Measurements from ENCODE around the gene PRDX2. TPM values are rescaled to one million over a fixed set of nuclear protein-coding genes. Genes with fewer than 3 reads are reported as not detected.
A peak's percentile ranks its signal among the peaks of the same experiment; 100 is the strongest.

Gene PRDX2
- total RNA-seq, 1 experiment from 2014 or later: 271 TPM

DNA sequence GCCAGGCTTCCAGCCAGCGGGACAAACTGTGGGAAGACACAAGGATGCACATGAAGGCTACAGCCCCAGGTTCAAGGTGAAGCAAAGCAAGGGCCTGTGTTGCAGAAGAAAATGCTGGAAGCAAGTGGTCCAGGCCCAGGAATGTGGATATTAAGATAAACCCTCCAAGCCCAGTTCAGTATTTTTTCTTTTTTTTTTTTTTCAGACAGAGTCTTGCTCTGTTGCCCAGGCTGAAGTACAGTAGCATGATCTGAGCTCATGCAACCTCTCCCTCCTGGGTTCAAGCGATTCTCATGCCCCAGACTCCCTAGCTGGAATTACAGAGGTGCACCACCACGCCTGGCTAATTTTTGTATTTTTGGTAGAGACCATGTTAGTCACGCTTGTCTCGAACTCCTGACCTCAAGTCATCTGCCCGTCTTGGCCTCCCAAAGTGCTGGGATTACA, 4.4 kb downstream of the PRDX2 start:
- Histone ChIP-seq H2AFZ (no peak overlapping the region), H3K27me3 (ENCODE audit: insufficient read depth, low read depth) (no peaks in the 10 kb centered on the region), H3K9me3 (ENCODE audit: insufficient read depth, low read depth) (no peaks in the 10 kb centered on the region), H3K36me3 (ENCODE audit: low read depth) (peaks cover 7% of the 10 kb centered on the region; the same call in 1 of the 2 replicates), H3F3A (ENCODE audit: insufficient read depth, low read depth) (peaks cover 73% of the 10 kb centered on the region), H3K9me2 (ENCODE audit: insufficient read depth) (no peaks in the 10 kb centered on the region), H3K79me2 (ENCODE audit: low read depth) (peaks cover 46% of the 10 kb centered on the region), H4K20me1 (ENCODE audit: insufficient read depth) (peaks cover 15% of the 10 kb centered on the region), H3K27ac (no peak overlapping the region), H3K4me1 (replicated peaks; ENCODE audit: insufficient read depth) (peaks cover 34% of the 10 kb centered on the region), H3K4me3 (no peak overlapping the region), H3K4me2 (no peak overlapping the region)
- no TSS peak for BruUV-seq (replicated peaks)
- intact Hi-C loops (cut with micrococcal nuclease; ENCODE audit: unreplicated experiment): loop anchor here (2.0 kb wide), 2 partner anchors 30 to 50 kb away; no protein-coding TSS in a partner anchor
- TF ChIP-seq, protein P1, sequence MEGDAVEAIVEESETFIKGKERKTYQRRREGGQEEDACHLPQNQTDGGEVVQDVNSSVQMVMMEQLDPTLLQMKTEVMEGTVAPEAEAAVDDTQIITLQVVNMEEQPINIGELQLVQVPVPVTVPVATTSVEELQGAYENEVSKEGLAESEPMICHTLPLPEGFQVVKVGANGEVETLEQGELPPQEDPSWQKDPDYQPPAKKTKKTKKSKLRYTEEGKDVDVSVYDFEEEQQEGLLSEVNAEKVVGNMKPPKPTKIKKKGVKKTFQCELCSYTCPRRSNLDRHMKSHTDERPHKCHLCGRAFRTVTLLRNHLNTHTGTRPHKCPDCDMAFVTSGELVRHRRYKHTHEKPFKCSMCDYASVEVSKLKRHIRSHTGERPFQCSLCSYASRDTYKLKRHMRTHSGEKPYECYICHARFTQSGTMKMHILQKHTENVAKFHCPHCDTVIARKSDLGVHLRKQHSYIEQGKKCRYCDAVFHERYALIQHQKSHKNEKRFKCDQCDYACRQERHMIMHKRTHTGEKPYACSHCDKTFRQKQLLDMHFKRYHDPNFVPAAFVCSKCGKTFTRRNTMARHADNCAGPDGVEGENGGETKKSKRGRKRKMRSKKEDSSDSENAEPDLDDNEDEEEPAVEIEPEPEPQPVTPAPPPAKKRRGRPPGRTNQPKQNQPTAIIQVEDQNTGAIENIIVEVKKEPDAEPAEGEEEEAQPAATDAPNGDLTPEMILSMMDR (conservative IDR thresholded peaks at IDR 0.05): no peak
- no peak for TF ChIP-seq EZH2 (IDR thresholded peaks at IDR 0.05; ENCODE audit: low read depth)
- DNase-seq: no peak
- ChIA-PET CTCF (interaction anchor here (0.7 kb wide), 1 partner anchor 44 kb away, joined by 9 read pairs; no protein-coding TSS in a partner anchor), POLR2A (ENCODE audit: unreplicated experiment) (no interaction called here)

DNA sequence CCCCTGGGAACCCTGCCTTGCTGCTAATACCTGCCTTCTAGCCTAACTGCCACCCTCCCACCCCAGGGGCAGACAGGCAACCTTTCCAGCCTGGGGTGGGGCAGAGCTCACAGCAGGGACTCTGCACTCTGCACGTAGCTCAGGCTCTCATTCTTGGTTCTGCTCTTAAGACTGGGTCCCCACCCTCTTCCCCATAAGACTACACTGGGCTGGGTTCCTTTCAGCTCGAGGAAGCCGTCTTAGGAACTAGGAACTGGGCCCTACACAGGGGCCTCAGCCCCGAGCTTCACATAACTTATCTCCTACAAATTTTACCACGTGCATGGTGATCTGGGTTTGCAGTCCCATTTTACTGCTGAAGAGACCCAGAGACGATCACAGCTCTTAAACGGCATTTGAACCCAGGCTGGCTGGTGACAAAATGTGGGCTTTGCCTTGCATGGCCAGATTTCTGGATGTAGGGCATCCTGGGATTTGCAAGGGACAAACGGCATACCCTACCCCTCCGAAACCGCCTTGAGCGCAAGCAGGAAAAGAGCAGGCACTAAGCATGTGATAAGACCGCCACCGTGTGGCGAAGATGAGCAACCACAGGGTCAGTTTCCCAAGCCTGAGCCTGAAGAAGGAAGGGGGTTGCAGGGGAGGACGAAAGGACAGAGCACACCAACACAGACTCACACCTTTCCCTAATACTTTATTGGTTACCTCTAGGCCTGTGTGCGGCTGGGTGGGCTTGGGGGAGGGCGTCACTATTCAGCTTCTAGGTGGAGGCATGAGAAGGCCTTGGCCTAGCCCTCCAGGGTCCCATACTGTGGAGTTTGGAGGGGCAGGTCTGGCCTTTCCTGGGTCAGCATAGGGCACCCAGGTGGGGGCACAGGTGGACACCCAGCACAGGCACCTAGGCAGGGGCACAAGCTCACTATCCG, 5.2 kb downstream of the PRDX2 start:
- H3F3A ChIP-seq (ENCODE audit: insufficient read depth, low read depth): peaks cover 78% of the 10 kb centered on the region
- no TSS peak for BruUV-seq (replicated peaks)
- no peak overlapping the region for H2AFZ ChIP-seq
- ChIA-PET POLR2A (ENCODE audit: unreplicated experiment) (interaction anchor here (0.6 to 1.1 kb wide), 4 partner anchors 22 to 656 kb away, joined by 3 to 8 read pairs (median 4); partner anchors contain the start of gene ZNF20), CTCF (interaction anchor here (0.5 to 1.8 kb wide), 11 partner anchors 19 to 102 kb away, joined by 3 to 16 read pairs (median 4); no protein-coding TSS in a partner anchor)
- peaks cover 22% of the 10 kb centered on the region for H4K20me1 ChIP-seq (ENCODE audit: insufficient read depth)
- peaks cover 51% of the 10 kb centered on the region for H3K79me2 ChIP-seq (ENCODE audit: low read depth)
- intact Hi-C loops (cut with micrococcal nuclease; ENCODE audit: unreplicated experiment): loop anchor here (1.0 to 2.0 kb wide), 4 partner anchors 19 to 50 kb away; no protein-coding TSS in a partner anchor
- TF ChIP-seq, protein P1 (conservative IDR thresholded peaks at IDR 0.05): peak; percentile 98
- no peak for TF ChIP-seq EZH2 (IDR thresholded peaks at IDR 0.05; ENCODE audit: low read depth)
- no peaks in the 10 kb centered on the region for H3K9me3 ChIP-seq (ENCODE audit: insufficient read depth, low read depth)
- H3K27ac ChIP-seq: peak overlapping the region; percentile 31
- peak overlapping the region; percentile 33; the same call in 1 of the 2 replicates for H3K4me3 ChIP-seq
- peaks cover 7% of the 10 kb centered on the region; the same call in 1 of the 2 replicates for H3K36me3 ChIP-seq (ENCODE audit: low read depth)
- no peaks in the 10 kb centered on the region for H3K27me3 ChIP-seq (ENCODE audit: insufficient read depth, low read depth)
- peak; percentile 69 to 76 for DNase-seq
- H3K9me2 ChIP-seq (ENCODE audit: insufficient read depth): no peaks in the 10 kb centered on the region
- H3K4me1 ChIP-seq (replicated peaks; ENCODE audit: insufficient read depth): peaks cover 33% of the 10 kb centered on the region
- H3K4me2 ChIP-seq: peak overlapping the region; percentile 71

DNA sequence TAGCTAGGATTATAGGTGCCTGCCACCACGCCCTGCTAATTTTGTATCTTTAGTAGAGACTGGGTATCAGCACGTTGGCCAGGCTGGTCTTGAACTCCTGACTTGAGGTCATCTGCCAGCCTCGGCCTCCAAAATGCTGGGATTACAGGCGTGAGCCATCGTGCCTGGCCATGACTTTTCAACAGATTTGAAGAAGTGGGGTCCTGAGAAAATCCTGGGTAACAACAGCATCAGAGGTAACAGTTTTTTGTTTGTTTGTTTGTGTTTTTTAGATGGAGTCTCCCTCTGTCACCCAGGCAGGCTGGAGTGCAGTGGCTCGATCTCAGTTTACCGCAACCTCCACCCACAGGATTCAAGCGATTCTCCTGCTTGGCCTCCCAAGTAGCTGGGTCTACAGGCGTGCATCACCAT, 6.6 kb downstream of the PRDX2 start:
- BruUV-seq (replicated peaks): no TSS peak
- H3K79me2 ChIP-seq (ENCODE audit: low read depth): peaks cover 37% of the 10 kb centered on the region
- H3K27me3 ChIP-seq (ENCODE audit: insufficient read depth, low read depth): no peaks in the 10 kb centered on the region
- H3K27ac ChIP-seq: no peak overlapping the region
- H3K4me1 ChIP-seq (replicated peaks; ENCODE audit: insufficient read depth): peaks cover 33% of the 10 kb centered on the region
- ChIA-PET POLR2A (ENCODE audit: unreplicated experiment) (interaction anchor here (0.7 to 1.1 kb wide), 5 partner anchors 21 to 71 kb away, joined by 4 to 38 read pairs (median 18); no protein-coding TSS in a partner anchor), CTCF (interaction anchor here (0.7 to 1.8 kb wide), 4 partner anchors 29 to 146 kb away, joined by 4 to 14 read pairs (median 4); no protein-coding TSS in a partner anchor)
- H4K20me1 ChIP-seq (ENCODE audit: insufficient read depth): peaks cover 18% of the 10 kb centered on the region
- H3K36me3 ChIP-seq (ENCODE audit: low read depth): peaks cover 7% of the 10 kb centered on the region; the same call in 1 of the 2 replicates
- H3F3A ChIP-seq (ENCODE audit: insufficient read depth, low read depth): peaks cover 78% of the 10 kb centered on the region
- no peaks in the 10 kb centered on the region for H3K9me2 ChIP-seq (ENCODE audit: insufficient read depth)
- no peak overlapping the region; the same call in 1 of the 2 replicates for H3K4me3 ChIP-seq
- intact Hi-C loops (cut with micrococcal nuclease; ENCODE audit: unreplicated experiment): no loop called here
- H3K4me2 ChIP-seq: peak overlapping the region; percentile 91
- DNase-seq: no peak
- H2AFZ ChIP-seq: no peak overlapping the region
- no peaks in the 10 kb centered on the region for H3K9me3 ChIP-seq (ENCODE audit: insufficient read depth, low read depth)
- TF ChIP-seq EZH2 (IDR thresholded peaks at IDR 0.05; ENCODE audit: low read depth): no peak
- TF ChIP-seq, protein P1 (conservative IDR thresholded peaks at IDR 0.05): no peak
